H1 (cell line): Measurements from ENCODE around the gene CNIH3. TPM values are rescaled to one million over a fixed set of nuclear protein-coding genes. Genes with fewer than 3 reads are reported as not detected.

ENCODE experiments used
- CTCF ChIA-PET: fragments of 300-600 bp; sonication (Branson Sonifier 250); formaldehyde crosslinking; loops from one replicate; lab custom pipeline; 2021; ENCODE audit not compliant: partially characterized antibody; lab: Charles Lee
- POLR2A ChIA-PET: fragments of 300-600 bp; sonication (Branson Sonifier 250); formaldehyde crosslinking; loops from one replicate; lab custom pipeline; 2021; ENCODE audit warnings: inconsistent platforms; ENCODE audit not compliant: partially characterized antibody; lab: Charles Lee
- DNase-seq, 2 experiments: peaks; one replicate each; pipeline versions ENCODE4 v3.0.0 to v3.0.0-alpha.2; 2010 to 2022; ENCODE audit warnings: low spot score in 2 of 2, low read depth in 1 of 2, mixed read lengths in 1 of 2
- FAIRE-seq: peaks from 2 replicates; lab custom pipeline; 2011; peaks lifted over from hg19 to GRCh38; lab: Jason Lieb, UNC
- H2AFZ ChIP-seq: 2 replicates; pipeline ENCODE4 v1.8.1; 2012; ENCODE audit warnings: low read length, inconsistent platforms
- H2AK5ac ChIP-seq: 2 replicates; pipeline ENCODE4 v1.6.1; 2013; ENCODE audit warnings: low read depth, low read length
- H2BK120ac ChIP-seq: replicated peaks from 2 replicates; pipeline ENCODE3; 2013; ENCODE audit warnings: low read depth, low read length, inconsistent platforms
- H2BK12ac ChIP-seq: 2 replicates; pipeline ENCODE4 v1.6.1; 2013; ENCODE audit warnings: low read depth, low read length
- H2BK15ac ChIP-seq: 2 replicates; pipeline ENCODE4 v1.6.1; 2013; ENCODE audit warnings: low read length
- H2BK20ac ChIP-seq: 2 replicates; pipeline ENCODE4 v1.6.1; 2013; ENCODE audit warnings: low read length
- H2BK5ac ChIP-seq: 2 replicates; pipeline ENCODE4 v1.6.1; 2013; ENCODE audit warnings: low read depth, low read length
- H3K14ac ChIP-seq: 2 replicates; pipeline ENCODE4 v1.6.1; 2013; ENCODE audit warnings: inconsistent platforms; ENCODE audit not compliant: insufficient read length
- H3K18ac ChIP-seq: 2 replicates; pipeline ENCODE4 v1.6.1; 2013; ENCODE audit warnings: low read length; ENCODE audit errors: extremely low read depth
- H3K23ac ChIP-seq: 2 replicates; pipeline ENCODE4 v1.6.1; 2013; ENCODE audit warnings: inconsistent platforms; ENCODE audit not compliant: insufficient read length
- H3K23me2 ChIP-seq: 2 replicates; pipeline ENCODE4 v1.6.1; 2013; ENCODE audit warnings: low read depth, low read length
- H3K27ac ChIP-seq: 2 replicates; pipeline ENCODE4 v1.6.1; 2011; ENCODE audit warnings: low read depth, low read length, inconsistent platforms
- H3K27me3 ChIP-seq, 4 experiments: replicated peaks in 1 of 4; 1 replicate in 1 of 4; 2 replicates in 3 of 4; pipeline versions ENCODE4 v1.6.1 to v1.8.1; 2011 to 2013; ENCODE audit warnings: low read length in 3 of 4, mild to moderate bottlenecking in 3 of 4, inconsistent platforms in 2 of 4, mixed read lengths in 2 of 4, moderate library complexity in 1 of 4; ENCODE audit not compliant: control insufficient read depth in 3 of 4, insufficient read depth in 3 of 4; ENCODE audit errors: extremely low read depth in 1 of 4
- H3K36me3 ChIP-seq, 4 experiments: 2 replicates each; pipeline versions ENCODE4 v1.6.1 to v1.8.1; 2011 to 2013; ENCODE audit warnings: mild to moderate bottlenecking in 4 of 4, low read length in 3 of 4, moderate library complexity in 2 of 4, control low read depth in 1 of 4, inconsistent platforms in 1 of 4; ENCODE audit not compliant: insufficient read depth in 4 of 4, control insufficient read depth in 2 of 4
- H3K4ac ChIP-seq: replicated peaks from 2 replicates; pipeline ENCODE3; 2013; ENCODE audit warnings: low read length, low read depth, mixed read lengths, inconsistent platforms; ENCODE audit not compliant: insufficient read length
- H3K4me1 ChIP-seq, 4 experiments: replicated peaks in 1 of 4; 1 replicate in 1 of 4; 2 replicates in 3 of 4; pipeline versions ENCODE4 v1.6.1 to v1.8.1; 2011 to 2013; ENCODE audit warnings: low read length in 3 of 4, inconsistent platforms in 2 of 4, mixed read lengths in 1 of 4; ENCODE audit not compliant: insufficient read depth in 4 of 4, control insufficient read depth in 3 of 4
- H3K4me2 ChIP-seq, 2 experiments: 2 replicates each; pipeline versions ENCODE4 v1.6.1 to v1.8.1; 2011 to 2013; ENCODE audit warnings: low read depth in 2 of 2, low read length in 2 of 2, control low read depth in 1 of 2, inconsistent platforms in 1 of 2, mild to moderate bottlenecking in 1 of 2; ENCODE audit not compliant: insufficient read depth in 1 of 2
- H3K4me3 ChIP-seq, 4 experiments: fragments of 200-600, 300-600 bp in 1 of 4; sonication (generic), shearing (Covaris generic), sonication (Bioruptor Twin) in 1 of 4; 2 replicates each; pipeline versions ENCODE4 v1.5.1 to v1.8.1; 2011 to 2016; ENCODE audit warnings: low read length in 4 of 4, low read depth in 3 of 4, control low read depth in 2 of 4, inconsistent platforms in 2 of 4, mild to moderate bottlenecking in 2 of 4, mixed read lengths in 1 of 4, moderate library complexity in 1 of 4; ENCODE audit not compliant: insufficient read depth in 2 of 4; ENCODE audit errors: extremely low read depth in 1 of 4
- H3K56ac ChIP-seq: replicated peaks from 2 replicates; pipeline ENCODE3; 2013; ENCODE audit warnings: low read depth, mild to moderate bottlenecking, mixed read lengths, low read length, inconsistent platforms; ENCODE audit not compliant: insufficient read length
- H3K79me1 ChIP-seq: 2 replicates; pipeline ENCODE4 v1.6.1; 2013; ENCODE audit warnings: low read depth, low read length, control low read depth
- H3K79me2 ChIP-seq, 2 experiments: 2 replicates each; pipeline versions ENCODE4 v1.6.1 to v1.8.1; 2012 to 2013; ENCODE audit warnings: low read length in 2 of 2, mild to moderate bottlenecking in 2 of 2, inconsistent platforms in 1 of 2; ENCODE audit not compliant: insufficient read depth in 2 of 2, control insufficient read depth in 1 of 2
- H3K9ac ChIP-seq, 4 experiments: replicated peaks in 1 of 4; 1 replicate in 1 of 4; 2 replicates in 3 of 4; pipeline versions ENCODE4 v1.6.1 to v1.8.1; 2011 to 2013; ENCODE audit warnings: low read depth in 3 of 4, low read length in 3 of 4, control low read depth in 2 of 4, mild to moderate bottlenecking in 2 of 4, moderate library complexity in 2 of 4, inconsistent platforms in 1 of 4; ENCODE audit errors: extremely low read depth in 1 of 4
- H3K9me3 ChIP-seq, 2 experiments: 2 replicates each; pipeline versions ENCODE4 v1.6.1 to v1.8.1; 2012 to 2013; ENCODE audit warnings: mild to moderate bottlenecking in 2 of 2, moderate library complexity in 2 of 2, control low read depth in 1 of 2, inconsistent platforms in 1 of 2, low read depth in 1 of 2, low read length in 1 of 2, mixed read lengths in 1 of 2; ENCODE audit not compliant: insufficient read depth in 2 of 2
- H4K20me1 ChIP-seq, 2 experiments: replicated peaks in 1 of 2; 2 replicates each; pipeline versions ENCODE3 to v1.8.1; 2011 to 2013; ENCODE audit warnings: inconsistent platforms in 2 of 2, low read length in 2 of 2, mild to moderate bottlenecking in 1 of 2; ENCODE audit not compliant: insufficient read depth in 2 of 2, control insufficient read depth in 1 of 2
- H4K5ac ChIP-seq: 2 replicates; pipeline ENCODE4 v1.6.1; 2013; ENCODE audit warnings: low read length, low read depth, mixed read lengths, inconsistent platforms; ENCODE audit not compliant: insufficient read length
- H4K8ac ChIP-seq: 2 replicates; pipeline ENCODE4 v1.8.0; 2013; ENCODE audit warnings: mild to moderate bottlenecking, moderate library complexity, low read length, inconsistent platforms; ENCODE audit not compliant: insufficient read depth; ENCODE audit errors: extremely low read depth
- H4K91ac ChIP-seq: replicated peaks from 2 replicates; pipeline ENCODE3; 2013; ENCODE audit warnings: low read length, mixed read lengths, inconsistent platforms; ENCODE audit not compliant: insufficient read length
- CHD1 ChIP-seq: IDR thresholded peaks from 2 replicates; pipeline ENCODE4 v1.6.1; 2012; ENCODE audit warnings: low read depth, low read length, improper control_type of control experiment
- HDAC2 ChIP-seq, 2 experiments: fragments of 300-600 bp in 1 of 2; sonication (generic) in 1 of 2; IDR thresholded peaks; 2 replicates each; pipeline ENCODE4 v1.6.1; 2011 to 2012; ENCODE audit warnings: low read depth in 2 of 2, low read length in 2 of 2, mild to moderate bottlenecking in 2 of 2, moderate library complexity in 2 of 2, borderline replicate concordance in 1 of 2, inconsistent platforms in 1 of 2
- NRF1 ChIP-seq: IDR thresholded peaks from 2 replicates; pipeline ENCODE4 v1.6.1; 2011; ENCODE audit warnings: mild to moderate bottlenecking, low read depth, low read length, improper control_type of control experiment
- RNF2 ChIP-seq: fragments of 200-900, 300-1000 bp; sonication (generic); IDR thresholded peaks from 2 replicates; pipeline ENCODE4 v1.7.1; 2016; ENCODE audit warnings: borderline replicate concordance, low read depth, mild to moderate bottlenecking, antibody characterized with exemption, low read length; ENCODE audit not compliant: poor library complexity, severe bottlenecking; ENCODE audit errors: missing control alignments
- SAP30 ChIP-seq: fragments of 300-600 bp; sonication (generic); IDR thresholded peaks from 2 replicates; pipeline ENCODE4 v1.7.1; 2012; ENCODE audit warnings: low read length, moderate library complexity, mild to moderate bottlenecking, inconsistent platforms; ENCODE audit not compliant: insufficient read depth, insufficient replicate concordance
- SP4 ChIP-seq: IDR thresholded peaks from 2 replicates; pipeline ENCODE4 v1.6.1; 2012; ENCODE audit warnings: low read length, inconsistent platforms
- TEAD4 ChIP-seq: IDR thresholded peaks from 2 replicates; pipeline ENCODE4 v1.6.1; 2012; ENCODE audit warnings: low read depth, low read length, inconsistent platforms, mixed read lengths
- WGBS, 2 experiments: shearing (Covaris generic) in 1 of 2; methylation state at CpG; one replicate each; pipeline versions ENCODE4 v1.1.6 to v1.1.7; 2013 to 2015; ENCODE audit warnings: low lambda C conversion rate in 2 of 2, mixed read lengths in 2 of 2, inconsistent platforms in 1 of 2, low coverage in 1 of 2, missing lambda C conversion rate in 1 of 2; ENCODE audit not compliant: insufficient replicate concordance in 2 of 2, insufficient coverage in 1 of 2, insufficient read length in 1 of 2; ENCODE audit errors: extremely low coverage in 1 of 2, missing lambda C conversion rate in 1 of 2; 5-methylcytosine and 5-hydroxymethylcytosine counted together
- polyA plus RNA-seq, 7 experiments: library from polyadenylated mRNA; depleted of rRNA in 3 of 7; stranded (reverse) in 5 of 7; unstranded in 2 of 7; fragments of >200 nt in 5 of 7; fragments of 200-250 nt in 2 of 7; gene quantifications; 1 replicate in 5 of 7; 2 replicates in 1 of 7; 4 replicates in 1 of 7; pipeline versions ENCODE4 v1.2.1 to v1.2.3, GENCODE V29; 2011 to 2013; ENCODE audit warnings: missing spikeins in 2 of 7, mixed read lengths in 2 of 7
- total RNA-seq: library from RNA; stranded (reverse); fragmentation: NEBNext Ultra II Directional; extraction: Animal tissue kit (Norgen Biotek cat#: 25700); gene quantifications from 2 replicates; pipeline ENCODE4 v1.2.1, GENCODE V29; 2021

CNIH3 gene
- total and polyA plus RNA-seq, 2 of the 8 experiments (the other 6 are each of a cell fraction or from before 2014, with no cell fraction given), result 3.7 to 5.6 TPM

GRCh38 chr1:224623743-224624333 is 7.7 kb downstream of the CNIH3 start:
- FAIRE-seq, result no peak
- CTCF ChIA-PET, result interaction anchor here (0.6 to 5.2 kb wide), 7 partner anchors 17 to 299 kb away, joined by 3 to 23 read pairs (median 8); no protein-coding TSS in a partner anchor
- no peak overlapping the region for H3K4ac ChIP-seq
- H3K27me3 ChIP-seq, result peaks cover 4 to 16% (median 9%) of the 10 kb centered on the region in 4 experiments
- H3K27ac ChIP-seq, result no peak overlapping the region
- no peak overlapping the region for H3K56ac ChIP-seq
- no peak overlapping the region for H2BK5ac ChIP-seq
- H2BK12ac ChIP-seq, result no peak overlapping the region
- no peak overlapping the region for H2AFZ ChIP-seq
- H3K79me1 ChIP-seq, result 0 out of 2 replicates have a peak, but pooled peaks cover 2% of the 10 kb centered on the region
- no peak overlapping the region for H4K8ac ChIP-seq
- H3K23ac ChIP-seq, result no peak overlapping the region
- no peaks in the 10 kb centered on the region for H3K36me3 ChIP-seq
- no peak overlapping the region for H4K5ac ChIP-seq
- no peak overlapping the region; the same call in 1 of the 2 replicates for H3K18ac ChIP-seq
- no peak overlapping the region; a peak in 1 of 7 replicates for H3K9ac ChIP-seq
- no peak overlapping the region for H2BK15ac ChIP-seq
- TF ChIP-seq TEAD4 (no peak), RNF2 (no peak), CHD1 (no peak), HDAC2 (IDR thresholded peaks at IDR 0.05; ENCODE audit: borderline replicate concordance in 1 of 2, low read depth in 2 of 2, low read length in 2 of 2) (no peak), SAP30 (no peak), SP4 (no peak), NRF1 (no peak)
- H2AK5ac ChIP-seq, result no peak overlapping the region
- H3K4me2 ChIP-seq, result no peak overlapping the region
- H4K20me1 ChIP-seq, result no peaks in the 10 kb centered on the region
- no peak for DNase-seq
- no peak overlapping the region for H3K4me3 ChIP-seq
- H3K14ac ChIP-seq, result no peak overlapping the region
- H2BK20ac ChIP-seq, result no peak overlapping the region
- 75% methylated on average over 7 of the region's 7 CpGs; no CpG with 5 or more reads in 1 of the 2 experiments for WGBS, 2 experiments
- H2BK120ac ChIP-seq, result no peak overlapping the region
- no peaks in the 10 kb centered on the region for H3K4me1 ChIP-seq
- POLR2A ChIA-PET, result interaction anchor here (1.2 to 1.5 kb wide), 2 partner anchors 8 to 14 kb away, joined by 3 to 4 read pairs; partner anchors contain the start of gene CNIH3
- no peak overlapping the region for H4K91ac ChIP-seq
- peaks cover 3 to 4% of the 10 kb centered on the region in 2 experiments; a peak in 3 of 4 replicates for H3K9me3 ChIP-seq
- no peaks in the 10 kb centered on the region for H3K79me2 ChIP-seq
- no peaks in the 10 kb centered on the region for H3K23me2 ChIP-seq
